ENCODE measurements around the gene RABEP1.

DNA sequence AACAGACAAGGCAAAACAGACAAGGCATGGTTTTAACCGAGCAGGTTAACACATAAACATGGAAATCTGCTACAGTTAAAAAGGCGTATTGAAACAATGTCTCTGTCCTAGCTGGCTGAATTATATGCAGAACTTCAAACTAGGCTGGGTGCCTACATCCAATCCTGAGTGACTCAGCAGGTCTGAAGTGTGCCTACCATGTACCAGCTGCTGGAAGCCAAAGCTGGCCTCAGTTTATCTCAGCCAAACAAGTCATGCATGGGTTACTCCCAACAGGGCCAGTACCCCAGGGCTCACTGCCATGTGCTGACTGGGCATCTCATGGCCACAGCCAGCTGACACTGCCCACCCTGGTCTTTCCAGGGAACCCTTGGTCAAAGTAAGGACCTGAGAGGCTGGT, 152.9 kb downstream of the RABEP1 start:
- TF ChIP-seq SUZ12 (IDR thresholded peaks at IDR 0.05) = no peak
- no peak for TF ChIP-seq ELF4 (IDR thresholded peaks at IDR 0.05)
- no peak for TF ChIP-seq LEF1 (IDR thresholded peaks at IDR 0.05; ENCODE audit: borderline replicate concordance)
- TF ChIP-seq NFRKB (IDR thresholded peaks at IDR 0.05) = no peak
- TF ChIP-seq FOXM1 (IDR thresholded peaks at IDR 0.05; ENCODE audit: borderline replicate concordance) = no peak
- no peak for TF ChIP-seq SP1 (IDR thresholded peaks at IDR 0.05)
- no peak for TF ChIP-seq ARNT (IDR thresholded peaks at IDR 0.05)
- TF ChIP-seq BHLHE40 (IDR thresholded peaks at IDR 0.05; ENCODE audit: borderline replicate concordance) = no peak
- TF ChIP-seq TARDBP (IDR thresholded peaks at IDR 0.05) = no peak
